H1 (cell line): ENCODE results near the gene LKAAEAR1. TPM values are rescaled to one million over a fixed set of nuclear protein-coding genes. Genes with fewer than 3 reads are reported as not detected.

ENCODE experiments used
- CTCF ChIA-PET: fragments of 300-600 bp; sonication (Branson Sonifier 250); formaldehyde crosslinking; loops from one replicate; lab custom pipeline; 2021; ENCODE audit not compliant: partially characterized antibody; lab: Charles Lee
- POLR2A ChIA-PET: fragments of 300-600 bp; sonication (Branson Sonifier 250); formaldehyde crosslinking; loops from one replicate; lab custom pipeline; 2021; ENCODE audit warnings: inconsistent platforms; ENCODE audit not compliant: partially characterized antibody; lab: Charles Lee
- DNase-seq, 2 experiments: peaks; one replicate each; pipeline versions ENCODE4 v3.0.0 to v3.0.0-alpha.2; 2010 to 2022; ENCODE audit warnings: low spot score in 2 of 2, low read depth in 1 of 2, mixed read lengths in 1 of 2
- FAIRE-seq: peaks from 2 replicates; lab custom pipeline; 2011; peaks lifted over from hg19 to GRCh38; lab: Jason Lieb, UNC
- H2AFZ ChIP-seq: 2 replicates; pipeline ENCODE4 v1.8.1; 2012; ENCODE audit warnings: low read length, inconsistent platforms
- H2AK5ac ChIP-seq: 2 replicates; pipeline ENCODE4 v1.6.1; 2013; ENCODE audit warnings: low read depth, low read length
- H2BK120ac ChIP-seq: replicated peaks from 2 replicates; pipeline ENCODE3; 2013; ENCODE audit warnings: low read depth, low read length, inconsistent platforms
- H2BK12ac ChIP-seq: 2 replicates; pipeline ENCODE4 v1.6.1; 2013; ENCODE audit warnings: low read depth, low read length
- H2BK15ac ChIP-seq: 2 replicates; pipeline ENCODE4 v1.6.1; 2013; ENCODE audit warnings: low read length
- H2BK20ac ChIP-seq: 2 replicates; pipeline ENCODE4 v1.6.1; 2013; ENCODE audit warnings: low read length
- H2BK5ac ChIP-seq: 2 replicates; pipeline ENCODE4 v1.6.1; 2013; ENCODE audit warnings: low read depth, low read length
- H3K14ac ChIP-seq: 2 replicates; pipeline ENCODE4 v1.6.1; 2013; ENCODE audit warnings: inconsistent platforms; ENCODE audit not compliant: insufficient read length
- H3K18ac ChIP-seq: 2 replicates; pipeline ENCODE4 v1.6.1; 2013; ENCODE audit warnings: low read length; ENCODE audit errors: extremely low read depth
- H3K23ac ChIP-seq: 2 replicates; pipeline ENCODE4 v1.6.1; 2013; ENCODE audit warnings: inconsistent platforms; ENCODE audit not compliant: insufficient read length
- H3K23me2 ChIP-seq: 2 replicates; pipeline ENCODE4 v1.6.1; 2013; ENCODE audit warnings: low read depth, low read length
- H3K27ac ChIP-seq: 2 replicates; pipeline ENCODE4 v1.6.1; 2011; ENCODE audit warnings: low read depth, low read length, inconsistent platforms
- H3K27me3 ChIP-seq, 4 experiments: replicated peaks in 1 of 4; 1 replicate in 1 of 4; 2 replicates in 3 of 4; pipeline versions ENCODE4 v1.6.1 to v1.8.1; 2011 to 2013; ENCODE audit warnings: low read length in 3 of 4, mild to moderate bottlenecking in 3 of 4, inconsistent platforms in 2 of 4, mixed read lengths in 2 of 4, moderate library complexity in 1 of 4; ENCODE audit not compliant: control insufficient read depth in 3 of 4, insufficient read depth in 3 of 4; ENCODE audit errors: extremely low read depth in 1 of 4
- H3K36me3 ChIP-seq, 4 experiments: 2 replicates each; pipeline versions ENCODE4 v1.6.1 to v1.8.1; 2011 to 2013; ENCODE audit warnings: mild to moderate bottlenecking in 4 of 4, low read length in 3 of 4, moderate library complexity in 2 of 4, control low read depth in 1 of 4, inconsistent platforms in 1 of 4; ENCODE audit not compliant: insufficient read depth in 4 of 4, control insufficient read depth in 2 of 4
- H3K4ac ChIP-seq: replicated peaks from 2 replicates; pipeline ENCODE3; 2013; ENCODE audit warnings: low read length, low read depth, mixed read lengths, inconsistent platforms; ENCODE audit not compliant: insufficient read length
- H3K4me1 ChIP-seq, 4 experiments: replicated peaks in 1 of 4; 1 replicate in 1 of 4; 2 replicates in 3 of 4; pipeline versions ENCODE4 v1.6.1 to v1.8.1; 2011 to 2013; ENCODE audit warnings: low read length in 3 of 4, inconsistent platforms in 2 of 4, mixed read lengths in 1 of 4; ENCODE audit not compliant: insufficient read depth in 4 of 4, control insufficient read depth in 3 of 4
- H3K4me2 ChIP-seq, 2 experiments: 2 replicates each; pipeline versions ENCODE4 v1.6.1 to v1.8.1; 2011 to 2013; ENCODE audit warnings: low read depth in 2 of 2, low read length in 2 of 2, control low read depth in 1 of 2, inconsistent platforms in 1 of 2, mild to moderate bottlenecking in 1 of 2; ENCODE audit not compliant: insufficient read depth in 1 of 2
- H3K4me3 ChIP-seq, 4 experiments: fragments of 200-600, 300-600 bp in 1 of 4; sonication (generic), shearing (Covaris generic), sonication (Bioruptor Twin) in 1 of 4; 2 replicates each; pipeline versions ENCODE4 v1.5.1 to v1.8.1; 2011 to 2016; ENCODE audit warnings: low read length in 4 of 4, low read depth in 3 of 4, control low read depth in 2 of 4, inconsistent platforms in 2 of 4, mild to moderate bottlenecking in 2 of 4, mixed read lengths in 1 of 4, moderate library complexity in 1 of 4; ENCODE audit not compliant: insufficient read depth in 2 of 4; ENCODE audit errors: extremely low read depth in 1 of 4
- H3K56ac ChIP-seq: replicated peaks from 2 replicates; pipeline ENCODE3; 2013; ENCODE audit warnings: low read depth, mild to moderate bottlenecking, mixed read lengths, low read length, inconsistent platforms; ENCODE audit not compliant: insufficient read length
- H3K79me1 ChIP-seq: 2 replicates; pipeline ENCODE4 v1.6.1; 2013; ENCODE audit warnings: low read depth, low read length, control low read depth
- H3K79me2 ChIP-seq, 2 experiments: 2 replicates each; pipeline versions ENCODE4 v1.6.1 to v1.8.1; 2012 to 2013; ENCODE audit warnings: low read length in 2 of 2, mild to moderate bottlenecking in 2 of 2, inconsistent platforms in 1 of 2; ENCODE audit not compliant: insufficient read depth in 2 of 2, control insufficient read depth in 1 of 2
- H3K9ac ChIP-seq, 4 experiments: replicated peaks in 1 of 4; 1 replicate in 1 of 4; 2 replicates in 3 of 4; pipeline versions ENCODE4 v1.6.1 to v1.8.1; 2011 to 2013; ENCODE audit warnings: low read depth in 3 of 4, low read length in 3 of 4, control low read depth in 2 of 4, mild to moderate bottlenecking in 2 of 4, moderate library complexity in 2 of 4, inconsistent platforms in 1 of 4; ENCODE audit errors: extremely low read depth in 1 of 4
- H3K9me3 ChIP-seq, 2 experiments: 2 replicates each; pipeline versions ENCODE4 v1.6.1 to v1.8.1; 2012 to 2013; ENCODE audit warnings: mild to moderate bottlenecking in 2 of 2, moderate library complexity in 2 of 2, control low read depth in 1 of 2, inconsistent platforms in 1 of 2, low read depth in 1 of 2, low read length in 1 of 2, mixed read lengths in 1 of 2; ENCODE audit not compliant: insufficient read depth in 2 of 2
- H4K20me1 ChIP-seq, 2 experiments: replicated peaks in 1 of 2; 2 replicates each; pipeline versions ENCODE3 to v1.8.1; 2011 to 2013; ENCODE audit warnings: inconsistent platforms in 2 of 2, low read length in 2 of 2, mild to moderate bottlenecking in 1 of 2; ENCODE audit not compliant: insufficient read depth in 2 of 2, control insufficient read depth in 1 of 2
- H4K5ac ChIP-seq: 2 replicates; pipeline ENCODE4 v1.6.1; 2013; ENCODE audit warnings: low read length, low read depth, mixed read lengths, inconsistent platforms; ENCODE audit not compliant: insufficient read length
- H4K8ac ChIP-seq: 2 replicates; pipeline ENCODE4 v1.8.0; 2013; ENCODE audit warnings: mild to moderate bottlenecking, moderate library complexity, low read length, inconsistent platforms; ENCODE audit not compliant: insufficient read depth; ENCODE audit errors: extremely low read depth
- H4K91ac ChIP-seq: replicated peaks from 2 replicates; pipeline ENCODE3; 2013; ENCODE audit warnings: low read length, mixed read lengths, inconsistent platforms; ENCODE audit not compliant: insufficient read length
- BRCA1 ChIP-seq: IDR thresholded peaks from 2 replicates; pipeline ENCODE4 v1.6.1; 2012; ENCODE audit warnings: low read depth, low read length, improper control_type of control experiment
- CBX5 ChIP-seq: fragments of 300-800, 300-1000 bp; sonication (generic); IDR thresholded peaks from 2 replicates; pipeline ENCODE4 v1.7.1; 2016; ENCODE audit warnings: antibody characterized with exemption, low read length, low read depth
- EGR1 ChIP-seq: IDR thresholded peaks from 2 replicates; pipeline ENCODE4 v1.6.1; 2011; ENCODE audit warnings: low read depth, low read length, borderline replicate concordance
- MAFK ChIP-seq: IDR thresholded peaks from 2 replicates; pipeline ENCODE4 v1.6.1; 2012; ENCODE audit warnings: low read depth, mild to moderate bottlenecking, improper control_type of control experiment, low read length
- SAP30 ChIP-seq: fragments of 300-600 bp; sonication (generic); IDR thresholded peaks from 2 replicates; pipeline ENCODE4 v1.7.1; 2012; ENCODE audit warnings: low read length, moderate library complexity, mild to moderate bottlenecking, inconsistent platforms; ENCODE audit not compliant: insufficient read depth, insufficient replicate concordance
- SIRT6 ChIP-seq: IDR thresholded peaks from one replicate; pipeline ENCODE4 v1.7.1; 2012; ENCODE audit warnings: low read length, inconsistent platforms
- SP1 ChIP-seq: IDR thresholded peaks from 2 replicates; pipeline ENCODE4 v1.6.1; 2011; ENCODE audit warnings: low read depth, low read length
- WGBS, 2 experiments: shearing (Covaris generic) in 1 of 2; methylation state at CpG; one replicate each; pipeline versions ENCODE4 v1.1.6 to v1.1.7; 2013 to 2015; ENCODE audit warnings: low lambda C conversion rate in 2 of 2, mixed read lengths in 2 of 2, inconsistent platforms in 1 of 2, low coverage in 1 of 2, missing lambda C conversion rate in 1 of 2; ENCODE audit not compliant: insufficient replicate concordance in 2 of 2, insufficient coverage in 1 of 2, insufficient read length in 1 of 2; ENCODE audit errors: extremely low coverage in 1 of 2, missing lambda C conversion rate in 1 of 2; 5-methylcytosine and 5-hydroxymethylcytosine counted together
- polyA plus RNA-seq, 7 experiments: library from polyadenylated mRNA; depleted of rRNA in 3 of 7; stranded (reverse) in 5 of 7; unstranded in 2 of 7; fragments of >200 nt in 5 of 7; fragments of 200-250 nt in 2 of 7; gene quantifications; 1 replicate in 5 of 7; 2 replicates in 1 of 7; 4 replicates in 1 of 7; pipeline versions ENCODE4 v1.2.1 to v1.2.3, GENCODE V29; 2011 to 2013; ENCODE audit warnings: missing spikeins in 2 of 7, mixed read lengths in 2 of 7
- total RNA-seq: library from RNA; stranded (reverse); fragmentation: NEBNext Ultra II Directional; extraction: Animal tissue kit (Norgen Biotek cat#: 25700); gene quantifications from 2 replicates; pipeline ENCODE4 v1.2.1, GENCODE V29; 2021
- TF ChIP-seq, protein P1 (sequence below): IDR thresholded peaks from 2 replicates; pipeline ENCODE4 v1.6.1; 2011; ENCODE audit warnings: low read depth, mild to moderate bottlenecking, low read length; ENCODE audit not compliant: insufficient read depth
- TF ChIP-seq, protein P2 (sequence below): IDR thresholded peaks from 2 replicates; pipeline ENCODE4 v1.6.1; 2012; ENCODE audit warnings: low read length, inconsistent platforms

LKAAEAR1 gene
- total and polyA plus RNA-seq, 2 of the 8 experiments (the other 6 are each of a cell fraction or from before 2014, with no cell fraction given) = 0.41 to 0.53 TPM

DNA sequence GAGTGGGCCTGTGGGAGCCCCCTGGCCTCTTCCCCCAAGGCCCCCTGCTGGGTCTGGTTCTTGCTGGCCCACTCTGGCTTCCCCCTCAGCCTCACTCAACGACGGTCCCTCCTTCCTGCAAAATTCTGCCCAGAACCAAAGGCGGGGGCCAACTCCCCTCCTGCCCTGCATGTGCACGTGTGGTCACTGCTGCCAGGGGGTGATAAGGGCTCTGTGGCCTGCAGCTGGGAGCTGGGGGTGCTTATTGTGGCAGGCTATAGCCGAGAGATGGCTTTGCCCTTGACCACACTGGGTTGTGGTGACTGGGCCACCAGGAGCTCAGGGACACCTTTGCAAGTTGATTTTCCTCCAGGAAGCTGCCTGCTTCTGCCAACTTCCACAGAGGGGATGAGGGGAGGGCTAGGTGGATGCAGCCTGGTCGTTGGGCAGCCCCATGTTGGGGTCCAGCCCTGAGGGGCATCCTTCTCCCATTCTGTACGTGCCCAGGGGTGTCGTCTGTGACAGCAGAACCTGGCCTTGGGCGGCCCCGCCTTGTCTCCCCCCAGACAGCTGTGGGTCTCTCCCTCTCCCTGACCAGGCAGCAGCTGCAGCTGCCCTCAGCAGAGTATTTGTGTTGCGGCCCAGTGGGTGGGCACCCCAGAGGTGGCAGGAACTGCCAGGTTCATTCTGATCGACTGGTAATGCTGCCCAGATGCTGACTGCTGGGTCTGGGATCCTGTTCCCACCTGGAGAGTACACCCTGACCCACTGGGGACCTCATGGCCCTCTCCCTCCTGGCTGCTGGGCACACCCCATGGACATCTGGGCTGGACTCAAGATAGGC is 15.6 kb downstream of the LKAAEAR1 start:
- H3K36me3 ChIP-seq = peaks cover 0 to 4% (median 1%) of the 10 kb centered on the region in 4 experiments; a peak in 2 of 8 replicates
- H3K4me3 ChIP-seq = no peak overlapping the region
- no peak overlapping the region for H4K8ac ChIP-seq
- H3K79me2 ChIP-seq = no peaks in the 10 kb centered on the region
- no peak overlapping the region for H3K14ac ChIP-seq
- no peak overlapping the region for H4K5ac ChIP-seq
- H3K23ac ChIP-seq = no peak overlapping the region
- no peak overlapping the region for H3K27ac ChIP-seq
- peak overlapping the region; percentile 27 for H4K91ac ChIP-seq
- ChIA-PET POLR2A (interaction anchor here (1.1 to 1.9 kb wide), 3 partner anchors 9 to 16 kb away, joined by 4 to 6 read pairs (median 5); partner anchors contain the start of gene LKAAEAR1), CTCF (interaction anchor here (0.5 to 3.1 kb wide), 12 partner anchors 11 to 1198 kb away, joined by 3 to 33 read pairs (median 5); partner anchors contain the start of genes C20orf204, LKAAEAR1, OPRL1 and RGS19)
- peaks cover 2% of the 10 kb centered on the region; the same call in 1 of the 2 replicates for H3K23me2 ChIP-seq
- FAIRE-seq (no peak), DNase-seq (no peak)
- H2BK12ac ChIP-seq = 0 out of 2 replicates have a peak overlapping the region, but pooled peaks have one; percentile 44
- no peak overlapping the region for H3K56ac ChIP-seq
- no peak overlapping the region for H3K9ac ChIP-seq
- H3K4ac ChIP-seq = peak overlapping the region; percentile 21
- no peak overlapping the region for H2BK15ac ChIP-seq
- no peak overlapping the region for H3K4me2 ChIP-seq
- no peaks in the 10 kb centered on the region for H3K27me3 ChIP-seq
- peak overlapping the region; percentile 90; the same call in 1 of the 2 replicates for H2AK5ac ChIP-seq
- no peak overlapping the region for H2AFZ ChIP-seq
- H3K18ac ChIP-seq = no peak overlapping the region
- WGBS, 2 experiments = 89% methylated on average over 12 of the region's 12 CpGs; no CpG with 5 or more reads in 1 of the 2 experiments
- no peak overlapping the region for H2BK20ac ChIP-seq
- H2BK120ac ChIP-seq = no peak overlapping the region
- H3K4me1 ChIP-seq = peaks cover 3 to 20% (median 7%) of the 10 kb centered on the region in 4 experiments
- no peak overlapping the region for H2BK5ac ChIP-seq
- 0 out of 2 replicates have a peak, but pooled peaks cover 3% of the 10 kb centered on the region for H3K79me1 ChIP-seq
- H4K20me1 ChIP-seq = peaks cover 2 to 10% of the 10 kb centered on the region in 2 experiments
- no peaks in the 10 kb centered on the region for H3K9me3 ChIP-seq
- TF ChIP-seq, protein P1, sequence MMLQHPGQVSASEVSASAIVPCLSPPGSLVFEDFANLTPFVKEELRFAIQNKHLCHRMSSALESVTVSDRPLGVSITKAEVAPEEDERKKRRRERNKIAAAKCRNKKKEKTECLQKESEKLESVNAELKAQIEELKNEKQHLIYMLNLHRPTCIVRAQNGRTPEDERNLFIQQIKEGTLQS = no peak
- no peak for TF ChIP-seq EGR1
- no peak for TF ChIP-seq BRCA1
- no peak for TF ChIP-seq CBX5
- no peak for TF ChIP-seq SAP30
- no peak for TF ChIP-seq SIRT6
- TF ChIP-seq MAFK = no peak
- TF ChIP-seq SP1 = no peak
- TF ChIP-seq, protein P2, sequence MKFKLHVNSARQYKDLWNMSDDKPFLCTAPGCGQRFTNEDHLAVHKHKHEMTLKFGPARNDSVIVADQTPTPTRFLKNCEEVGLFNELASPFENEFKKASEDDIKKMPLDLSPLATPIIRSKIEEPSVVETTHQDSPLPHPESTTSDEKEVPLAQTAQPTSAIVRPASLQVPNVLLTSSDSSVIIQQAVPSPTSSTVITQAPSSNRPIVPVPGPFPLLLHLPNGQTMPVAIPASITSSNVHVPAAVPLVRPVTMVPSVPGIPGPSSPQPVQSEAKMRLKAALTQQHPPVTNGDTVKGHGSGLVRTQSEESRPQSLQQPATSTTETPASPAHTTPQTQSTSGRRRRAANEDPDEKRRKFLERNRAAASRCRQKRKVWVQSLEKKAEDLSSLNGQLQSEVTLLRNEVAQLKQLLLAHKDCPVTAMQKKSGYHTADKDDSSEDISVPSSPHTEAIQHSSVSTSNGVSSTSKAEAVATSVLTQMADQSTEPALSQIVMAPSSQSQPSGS = no peak
